ENCODE data around the gene ZNF264.
"Not testable (repeated sequence)": the region's sequence is repeated elsewhere in the genome, so short reads cannot be mapped to it uniquely, and the experiment has no call there.

ZNF264 gene

GRCh38 chr19:57191141-57192076 is at the start of gene ZNF264:
Gene ZNF264 (plus strand): TSS chr19:57191500. CDS start chr19:57191914, 414 bp downstream.
- peak; percentile 76 for DNase-seq

DNA sequence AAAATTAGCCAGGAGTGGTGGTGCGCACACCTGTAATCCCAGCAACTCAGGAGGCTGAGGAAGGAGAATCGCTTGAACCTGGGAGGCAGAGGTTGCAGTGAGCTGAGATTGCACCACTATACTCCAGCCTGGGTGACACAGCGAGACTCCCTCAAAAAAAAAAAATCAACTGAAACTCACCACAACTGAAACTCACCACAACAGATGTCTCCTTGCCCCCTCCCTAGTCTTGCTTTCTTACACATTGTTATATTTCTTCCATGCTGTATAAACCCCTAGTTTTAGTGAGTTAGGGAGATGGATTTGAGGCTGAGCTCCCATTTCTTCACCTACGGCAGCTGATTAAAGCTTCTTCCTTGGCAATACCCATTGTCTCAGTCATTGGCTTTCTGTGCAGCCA is 49.6 kb upstream of the ZNF264 start:
- DNase-seq, result no peak

GRCh38 chr19:57152921-57153320 is 38.4 kb upstream of the ZNF264 start:
- no peak for DNase-seq

GRCh38 chr19:57161985-57162539 is 29.2 kb upstream of the ZNF264 start:
- no peak for DNase-seq

GRCh38 chr19:57165846-57166245 is 25.5 kb upstream of the ZNF264 start:
- no peak for DNase-seq

- DNase-seq, result no peak
Observed at GRCh38 chr19:57167385-57167784, 23.9 kb upstream of the ZNF264 start, which contains the start of gene DUXA. Gene DUXA (minus strand): TSS chr19:57167485. CDS start chr19:57167443, 42 bp downstream.

DNA sequence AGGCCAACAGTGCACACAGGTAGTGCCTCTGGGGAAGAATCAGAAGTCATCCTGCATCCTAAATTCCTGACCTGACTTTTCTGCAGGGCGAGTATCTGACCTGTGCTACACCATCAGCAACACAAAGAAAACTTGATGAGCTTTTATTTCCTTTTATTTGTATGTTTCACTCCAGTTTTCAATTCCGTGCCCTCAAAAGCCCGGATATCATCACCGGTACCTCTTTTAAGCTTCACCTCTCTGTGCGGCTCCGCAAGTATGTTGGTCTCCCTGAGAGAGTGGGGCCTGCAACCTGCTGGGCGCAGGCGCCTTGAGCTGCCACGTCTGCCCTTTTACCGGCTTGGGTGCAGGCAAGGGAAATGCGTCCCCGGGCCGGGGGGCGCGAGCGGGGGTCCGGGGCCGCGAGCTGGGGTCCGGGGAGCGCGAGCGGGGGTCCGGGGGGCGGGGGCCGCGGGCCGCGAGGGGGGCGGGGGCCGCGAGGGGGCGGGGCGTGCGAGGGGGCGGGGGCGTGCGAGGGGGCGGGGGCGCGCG is 19.7 kb upstream of the ZNF264 start:
- DNase-seq, result no peak

GRCh38 chr19:57190301-57190700 is 999 bp upstream of the ZNF264 start:
- DNase-seq, result no peak

- no peak for DNase-seq
Observed at GRCh38 chr19:57192077-57192420, 749 bp downstream of the ZNF264 start.

GRCh38 chr19:57192993-57193392 is 1.7 kb downstream of the ZNF264 start:
- DNase-seq, result no peak

DNA sequence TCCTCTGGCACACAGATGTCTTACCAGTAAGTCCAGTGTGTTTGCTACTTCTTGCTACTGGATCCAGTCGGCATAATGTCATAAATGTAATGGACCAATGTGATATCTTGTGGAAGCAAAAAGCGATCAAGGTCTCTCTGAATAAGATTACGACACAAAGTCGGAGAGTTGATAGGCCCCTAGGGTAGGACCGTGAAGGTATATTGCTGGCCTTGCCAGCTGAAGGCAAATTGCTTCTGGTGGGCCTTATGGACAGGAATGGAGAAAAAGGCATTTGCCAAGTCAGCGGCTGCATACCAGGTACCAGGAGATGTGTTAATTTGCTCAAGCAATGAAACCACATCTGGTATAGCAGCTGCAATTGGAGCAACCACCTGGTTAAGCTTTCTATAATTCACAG is 6.6 kb downstream of the ZNF264 start:
- DNase-seq, result not testable (repeated sequence)

- no peak for DNase-seq
Observed at GRCh38 chr19:57202160-57202559, 10.9 kb downstream of the ZNF264 start.

DNA sequence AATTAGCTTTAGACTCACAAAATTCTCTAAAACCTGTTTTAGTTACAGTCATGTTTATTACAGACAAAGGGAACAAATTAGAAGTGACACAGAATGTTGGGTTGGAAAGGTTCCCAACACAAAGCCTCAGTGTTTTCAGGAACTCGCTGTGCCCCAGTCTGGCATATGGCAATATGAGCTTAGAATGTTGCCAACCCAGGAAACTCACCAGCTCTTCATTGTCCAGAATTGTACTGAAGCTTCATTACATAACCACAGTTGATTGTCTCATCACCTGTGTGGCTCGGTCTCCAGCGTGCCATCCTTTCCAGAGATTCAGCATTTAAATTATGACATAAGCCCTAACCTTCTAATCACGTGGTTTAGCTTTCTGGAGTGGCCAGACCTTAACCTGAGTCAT is 19.1 kb downstream of the ZNF264 start:
- no peak for DNase-seq

DNA sequence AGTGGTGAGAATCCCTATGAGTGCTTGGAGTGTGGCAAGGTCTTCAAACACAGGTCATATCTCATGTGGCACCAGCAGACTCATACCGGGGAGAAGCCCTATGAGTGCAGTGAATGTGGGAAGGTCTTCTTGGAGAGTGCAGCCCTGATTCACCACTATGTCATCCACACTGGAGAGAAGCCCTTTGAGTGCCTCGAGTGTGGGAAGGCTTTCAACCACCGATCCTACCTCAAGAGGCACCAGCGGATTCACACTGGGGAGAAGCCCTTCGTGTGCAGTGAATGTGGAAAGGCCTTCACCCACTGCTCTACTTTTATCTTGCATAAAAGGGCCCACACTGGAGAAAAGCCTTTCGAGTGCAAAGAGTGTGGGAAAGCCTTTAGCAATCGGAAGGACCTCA is 20.8 kb downstream of the ZNF264 start:
- DNase-seq, result no peak

DNA sequence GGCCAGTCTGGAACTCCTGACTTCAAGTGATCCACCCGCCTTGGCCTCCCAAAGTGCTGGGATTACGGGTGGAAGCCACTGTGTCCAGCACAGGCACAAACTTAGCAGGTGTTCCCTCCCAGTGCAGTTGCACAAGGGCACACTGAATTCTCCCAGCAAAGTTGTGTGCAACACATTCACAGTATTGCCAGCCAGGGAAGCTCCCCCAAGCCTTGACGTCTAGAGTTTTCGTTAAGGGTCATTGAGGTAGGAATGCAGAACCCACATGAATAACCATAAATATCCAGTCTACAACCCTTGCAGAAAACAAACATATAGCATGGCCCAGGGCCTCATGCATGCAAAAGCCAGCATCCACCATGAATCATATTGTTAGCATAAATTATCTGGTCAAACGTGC is 36.2 kb downstream of the ZNF264 start:
- DNase-seq, result no peak

GRCh38 chr19:57231686-57232085 is 40.4 kb downstream of the ZNF264 start:
- DNase-seq, result no peak

DNA sequence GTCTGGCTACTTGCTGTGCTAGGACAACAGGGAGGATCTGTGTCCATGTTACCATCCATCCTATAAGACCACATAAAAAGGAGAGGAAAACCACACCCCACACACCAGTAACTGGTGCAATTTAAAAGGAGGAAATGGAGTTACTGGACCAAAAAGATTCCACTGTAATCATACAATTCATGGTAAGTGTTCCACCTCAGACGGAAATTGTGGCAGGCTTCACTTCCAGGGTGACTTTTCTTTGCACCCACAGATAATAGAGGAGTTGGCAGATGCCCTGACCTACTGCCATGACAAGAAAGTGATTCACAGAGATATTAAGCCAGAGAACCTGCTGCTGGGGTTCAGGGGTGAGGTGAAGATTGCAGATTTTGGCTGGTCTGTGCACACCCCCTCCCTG is 41.9 kb downstream of the ZNF264 start:
- DNase-seq, result no peak

- DNase-seq, result no peak
Observed at GRCh38 chr19:57239982-57240310, 48.6 kb downstream of the ZNF264 start.

DNA sequence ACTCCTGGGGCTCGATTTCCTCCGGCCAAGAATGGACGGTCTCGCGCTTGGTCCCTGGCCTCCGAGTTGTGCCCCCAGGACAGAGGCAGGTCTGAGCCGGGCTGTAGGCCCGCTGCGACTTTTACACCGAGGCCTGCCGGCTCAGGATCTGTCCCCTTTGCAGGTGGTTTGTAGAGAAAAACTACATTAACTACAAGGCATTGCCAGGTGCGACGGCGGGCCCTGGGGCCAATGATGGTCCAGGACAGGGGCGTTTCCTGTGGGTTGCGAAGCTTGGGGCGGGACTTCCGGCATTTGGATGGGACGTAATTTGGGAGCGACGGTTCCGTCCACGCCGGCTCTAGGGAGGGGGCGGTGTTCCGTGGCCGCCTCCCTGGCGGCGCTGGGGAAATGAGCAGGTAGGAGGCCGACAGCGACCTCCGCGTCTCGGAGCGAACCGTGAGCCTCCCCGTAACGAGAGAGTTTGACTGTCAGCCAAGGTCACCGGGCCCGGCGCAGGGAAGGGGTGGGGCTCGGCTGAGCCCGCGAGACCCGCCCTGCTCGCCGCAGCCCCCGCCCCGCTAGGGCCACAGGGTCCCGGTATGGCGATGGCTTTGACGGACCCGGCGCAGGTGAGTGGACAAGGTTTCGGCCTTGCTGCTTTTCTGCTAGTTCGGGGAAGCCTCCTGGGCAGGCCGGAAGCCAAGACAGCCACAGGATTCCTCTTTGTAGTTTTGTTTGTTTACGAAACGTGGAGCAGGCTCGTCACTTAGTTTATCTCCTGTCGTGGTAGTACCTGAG is 49.2 kb downstream of the ZNF264 start, which contains the start of gene ZNF805:
ZNF805 (plus strand) TSS at position 322 of the 780 bp plus-strand sequence; CDS start at position 582, 260 bp downstream.
- DNase-seq, result peak; percentile 93

DNA sequence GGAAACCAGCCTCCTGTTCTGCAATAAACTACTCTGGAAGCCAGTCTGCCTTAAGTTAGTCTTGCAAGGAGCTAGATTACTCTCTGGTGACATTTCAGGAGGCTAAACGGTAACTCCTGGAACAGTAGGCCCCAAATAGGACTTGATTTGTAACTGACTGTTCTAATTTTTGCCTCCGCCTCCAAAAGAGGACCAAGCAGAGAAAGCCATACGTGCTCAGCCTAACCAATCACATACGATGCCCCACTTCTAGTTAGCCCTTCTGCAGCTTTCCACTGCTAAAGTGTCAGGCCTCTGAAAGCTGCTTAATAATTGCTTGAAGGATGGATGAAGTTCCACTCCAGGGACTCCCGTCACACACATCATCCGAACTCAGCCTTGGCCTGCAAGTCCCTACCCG is 49.9 kb downstream of the ZNF264 start:
- DNase-seq, result no peak

- no peak for DNase-seq
Observed at GRCh38 chr19:57242821-57243220, 51.5 kb downstream of the ZNF264 start.

GRCh38 chr19:57244513-57244912 is 53.2 kb downstream of the ZNF264 start:
- no peak for DNase-seq

GRCh38 chr19:57245066-57245465 is 53.8 kb downstream of the ZNF264 start:
- no peak for DNase-seq
